GM21367 (cell line): Measurements from ENCODE around the gene RAPGEF4.

Experiments
- ATAC-seq: cut with Tn5 transposase; IDR thresholded peaks from one replicate; pipeline ENCODE4 v1.9.1; 2021; ENCODE audit not compliant: unreplicated experiment

RAPGEF4 gene

DNA sequence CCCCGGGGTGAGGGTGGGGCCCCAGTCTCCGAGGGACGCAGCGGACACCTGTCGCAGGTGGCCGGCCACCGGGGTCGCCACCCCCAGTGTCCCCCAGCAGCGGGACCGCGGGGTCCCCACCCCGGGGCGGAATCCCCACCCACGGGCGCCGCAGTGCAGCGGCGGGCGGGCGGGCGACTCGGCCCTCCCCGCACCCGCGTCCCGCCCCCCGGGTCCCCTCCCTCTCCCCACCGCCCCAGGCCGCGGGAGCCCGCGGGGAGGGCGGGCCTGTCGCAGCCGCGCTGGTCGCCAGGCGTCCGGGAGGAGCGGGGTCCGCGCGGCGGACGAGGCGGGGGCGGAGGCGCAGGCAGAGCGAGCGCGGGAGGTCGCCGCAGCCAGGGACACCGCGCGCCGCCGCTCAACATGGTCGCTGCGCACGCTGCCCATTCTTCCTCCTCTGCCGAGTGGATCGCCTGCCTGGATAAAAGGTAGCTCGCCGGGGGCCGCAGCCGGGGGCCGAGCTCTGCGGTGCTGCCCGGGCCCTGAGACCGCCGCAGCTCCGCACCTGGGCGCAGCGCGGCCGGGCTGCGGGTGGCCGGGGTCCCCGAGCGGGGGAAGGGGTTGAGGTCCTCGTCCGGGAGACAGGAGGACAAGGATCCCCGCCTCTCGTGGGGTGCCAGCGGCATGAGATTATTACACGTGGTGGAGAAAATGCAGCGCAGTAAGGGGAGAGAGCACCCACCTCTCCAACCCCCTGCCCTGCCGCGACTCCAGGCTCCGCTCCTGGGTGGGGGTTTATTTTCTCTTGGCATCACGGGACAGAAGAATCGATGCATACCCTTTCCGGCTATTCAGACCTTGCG lies at the start of gene RAPGEF4:
Gene RAPGEF4 (plus strand): TSS at position 264 of the 842 bp plus-strand sequence. CDS start 139 bp downstream, at position 403.
- no peak for ATAC-seq

DNA sequence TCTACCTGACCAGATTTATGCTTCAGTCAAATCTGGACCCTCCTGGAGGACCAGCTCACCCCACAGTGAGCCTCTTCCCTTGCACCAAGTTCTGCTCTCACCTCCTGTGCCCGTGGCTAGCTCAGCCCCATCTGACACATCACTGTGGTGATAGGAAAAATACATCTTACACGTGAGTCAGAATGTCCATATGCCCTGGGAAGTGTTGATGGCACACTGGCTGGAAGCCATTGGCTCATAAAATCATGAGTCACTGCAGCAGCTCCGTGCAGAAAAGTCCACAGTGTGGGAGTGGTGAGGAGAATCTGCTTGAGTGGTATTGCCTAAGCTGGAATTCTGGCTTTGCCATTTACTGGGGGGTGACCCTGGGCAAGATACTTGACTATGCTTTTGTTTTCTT lies 42.6 kb upstream of the RAPGEF4 start:
- ATAC-seq = no peak

DNA sequence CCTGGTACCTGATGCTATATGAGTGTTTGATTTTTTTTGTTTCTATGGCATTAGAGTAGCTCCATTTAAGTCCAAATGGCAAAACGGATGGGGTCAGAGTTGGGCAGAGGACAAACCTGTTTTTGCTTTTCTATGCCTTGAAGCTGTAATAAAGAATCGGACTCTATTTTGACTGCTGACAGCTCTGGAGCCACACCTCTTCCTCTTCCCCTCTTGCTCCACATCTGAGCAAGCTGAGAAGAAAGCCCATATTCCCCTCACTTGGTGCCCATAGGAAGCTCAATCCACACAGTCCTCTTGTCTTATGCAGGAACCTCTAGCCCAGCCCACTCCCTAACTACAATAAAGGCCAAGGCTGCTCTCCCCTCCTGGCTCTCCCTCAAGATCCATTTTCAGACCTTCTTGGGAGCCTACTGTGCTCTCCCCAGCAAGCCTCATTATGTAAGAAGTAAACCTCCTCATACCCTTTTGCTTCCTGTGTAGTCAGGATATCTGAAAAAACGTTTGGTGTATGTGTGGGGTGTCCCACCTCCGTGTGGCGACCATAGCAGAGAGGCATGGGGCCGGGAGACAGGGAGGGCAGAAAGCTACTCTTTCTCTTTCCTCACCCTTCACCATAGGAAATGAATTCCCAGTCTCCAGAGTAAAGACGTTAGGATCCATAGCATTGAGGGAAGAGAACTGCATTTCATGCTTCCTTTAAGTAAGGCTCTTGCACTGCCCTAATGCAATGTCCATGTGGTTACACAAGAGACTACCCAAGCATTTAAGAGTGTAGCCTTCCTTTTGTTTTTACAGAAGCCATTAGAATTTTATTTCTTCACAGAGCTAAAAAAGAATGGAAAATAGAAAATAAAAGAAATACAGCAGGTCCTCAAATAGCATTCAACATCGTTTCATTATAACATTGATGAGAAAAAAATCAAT lies 41.9 kb upstream of the RAPGEF4 start:
- ATAC-seq = no peak

DNA sequence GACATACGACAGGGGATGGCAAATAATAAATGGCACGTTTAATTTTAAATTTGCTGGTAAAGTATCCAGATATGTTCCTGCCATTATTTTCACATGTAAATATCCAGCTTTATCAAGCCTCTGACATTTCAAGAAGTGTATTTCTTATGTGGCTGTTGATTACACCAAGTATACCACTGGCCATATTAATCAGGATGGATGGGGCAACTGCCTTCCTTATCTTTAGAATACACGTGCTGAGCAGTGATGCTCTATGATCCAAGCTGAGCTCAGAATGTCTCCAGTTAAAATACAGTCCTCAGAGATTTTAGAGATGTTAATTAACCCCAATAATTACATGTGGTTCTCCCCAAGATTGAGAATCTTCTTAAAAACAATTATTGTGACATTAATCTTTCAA lies 38.3 kb upstream of the RAPGEF4 start:
- ATAC-seq = no peak

DNA sequence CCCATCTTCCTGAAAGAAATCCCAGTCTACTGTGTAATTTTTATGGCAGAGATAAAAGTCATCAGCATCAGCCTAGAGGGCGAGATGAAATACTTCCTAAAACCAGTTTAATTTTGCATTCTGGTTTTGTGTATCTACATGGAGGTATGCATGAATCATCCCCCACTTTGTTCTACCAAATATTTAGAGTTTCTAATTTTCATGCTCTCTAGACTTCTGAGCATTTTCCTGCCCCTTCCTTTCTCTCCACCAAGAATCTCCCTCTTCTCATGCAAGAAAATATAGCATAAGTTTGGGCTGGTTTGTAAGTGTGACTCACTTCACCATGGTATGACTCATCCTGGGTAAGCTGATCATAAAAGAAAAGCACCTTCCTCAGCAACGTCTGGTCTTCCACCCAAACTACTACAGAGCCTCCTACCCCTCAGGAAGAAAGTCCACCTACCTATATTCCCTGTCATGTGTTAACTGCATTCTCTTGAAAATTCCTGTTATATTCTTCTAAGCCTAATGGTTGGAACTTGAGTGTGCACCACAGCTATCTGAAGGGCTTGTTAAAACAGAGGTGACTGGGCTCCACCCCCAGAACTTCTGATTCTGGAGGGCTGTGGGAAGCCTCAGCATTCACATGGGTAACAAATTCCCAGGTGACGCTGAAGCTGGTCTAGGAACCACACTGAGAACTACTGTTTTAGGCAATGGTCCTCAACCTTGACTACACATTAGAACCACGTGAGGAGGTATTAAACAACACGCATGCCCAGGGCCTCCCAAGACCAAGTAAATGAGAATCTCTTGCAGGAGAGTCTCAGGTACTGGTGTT lies 37.4 kb upstream of the RAPGEF4 start:
- ATAC-seq = peak; percentile 67

DNA sequence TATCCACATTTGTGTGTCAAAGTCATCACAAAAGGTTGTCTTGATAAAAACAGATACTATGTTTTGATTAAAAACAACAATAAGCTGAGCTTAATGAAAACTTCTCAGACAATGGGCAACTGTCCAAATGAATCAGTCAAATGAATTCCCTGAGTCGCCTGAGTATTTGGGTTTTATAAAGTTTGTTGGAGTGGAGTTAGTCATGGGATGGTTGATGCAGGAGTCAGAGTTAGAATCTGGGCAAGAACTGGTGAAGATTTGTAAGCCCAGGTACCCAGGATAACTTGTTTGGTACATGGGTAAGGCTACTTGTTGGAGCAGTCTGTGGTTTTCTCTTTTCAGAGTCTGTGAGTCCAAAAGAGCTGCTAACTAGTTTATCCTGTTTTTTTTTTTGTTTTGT lies 34.4 kb upstream of the RAPGEF4 start:
- no peak for ATAC-seq

DNA sequence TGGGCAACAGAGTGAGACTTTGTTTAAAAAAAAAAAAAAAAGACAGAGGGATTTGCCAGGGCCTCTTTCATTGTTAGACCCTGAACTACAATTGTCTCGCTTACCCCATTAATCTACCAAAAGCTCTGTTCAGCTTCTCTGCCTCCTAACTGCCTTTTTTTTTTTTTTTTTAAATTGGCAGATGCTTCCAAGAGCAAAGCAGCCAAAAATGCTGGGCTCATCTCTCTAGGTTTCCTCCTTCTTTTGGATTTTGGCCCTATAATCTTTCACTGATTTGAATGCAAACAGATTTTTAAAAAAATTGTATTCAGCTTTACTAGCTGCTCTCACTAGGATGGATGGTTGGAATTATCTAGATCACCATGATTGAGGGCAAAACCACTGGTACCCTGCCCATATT lies 33.2 kb upstream of the RAPGEF4 start:
- ATAC-seq = no peak

DNA sequence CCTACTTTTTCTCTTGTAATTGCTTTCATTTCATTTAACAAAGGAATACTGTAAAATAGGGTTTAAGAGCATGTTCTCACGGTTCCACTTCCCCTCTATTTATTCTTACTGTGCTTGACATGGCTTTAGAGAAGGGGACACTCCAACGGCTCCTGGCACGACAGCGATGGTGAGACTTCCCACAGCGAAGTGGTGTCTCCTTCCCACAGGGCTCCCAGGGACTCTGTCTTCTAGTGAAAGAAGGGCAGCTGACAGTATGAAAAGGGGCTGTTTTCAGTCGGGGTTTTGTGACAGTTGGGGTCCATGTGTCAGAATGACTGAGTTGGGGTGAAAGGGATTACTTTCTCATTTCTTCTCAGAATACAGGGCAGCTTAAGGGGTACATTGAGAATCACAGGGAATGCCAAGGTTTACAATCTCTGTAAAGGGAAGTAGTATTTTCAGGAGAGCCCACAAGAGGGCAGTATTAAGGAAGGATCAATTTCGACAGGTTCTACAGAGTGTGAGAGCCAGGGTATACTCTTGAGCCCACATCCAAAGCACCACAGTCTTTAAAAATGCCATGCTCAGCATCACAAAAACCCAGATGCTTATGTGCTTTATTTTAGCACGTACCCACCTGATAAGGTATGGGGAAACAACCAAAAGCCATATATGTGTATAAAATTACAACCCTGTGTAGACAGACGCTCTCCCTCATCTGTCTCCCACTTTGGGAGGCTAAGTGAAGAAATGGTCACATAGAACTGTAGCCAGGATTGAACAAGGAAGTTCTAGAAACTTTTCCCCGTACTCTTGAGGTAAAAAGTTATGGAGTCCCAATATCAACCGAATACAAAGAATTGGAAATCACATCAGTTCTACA lies 31.3 kb upstream of the RAPGEF4 start:
- no peak for ATAC-seq

DNA sequence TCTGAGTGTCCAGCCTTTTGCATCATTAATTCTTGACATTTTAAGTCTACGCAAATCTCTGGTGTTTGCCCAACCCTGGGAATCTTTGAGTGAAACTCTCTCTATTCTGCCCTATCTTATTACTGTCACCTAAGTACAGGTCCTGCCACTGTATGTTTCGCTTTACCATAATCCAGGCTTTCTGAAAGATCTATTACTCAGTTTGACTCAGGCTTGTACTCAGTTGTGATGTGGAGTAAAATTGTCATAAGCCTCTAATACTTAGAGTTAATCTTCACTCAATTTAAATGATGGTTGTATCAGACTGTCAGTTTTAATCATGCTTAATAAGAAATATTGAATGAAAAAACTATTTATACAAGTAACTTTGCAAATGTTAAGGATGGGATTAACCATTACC lies 30.3 kb upstream of the RAPGEF4 start:
- no peak for ATAC-seq

DNA sequence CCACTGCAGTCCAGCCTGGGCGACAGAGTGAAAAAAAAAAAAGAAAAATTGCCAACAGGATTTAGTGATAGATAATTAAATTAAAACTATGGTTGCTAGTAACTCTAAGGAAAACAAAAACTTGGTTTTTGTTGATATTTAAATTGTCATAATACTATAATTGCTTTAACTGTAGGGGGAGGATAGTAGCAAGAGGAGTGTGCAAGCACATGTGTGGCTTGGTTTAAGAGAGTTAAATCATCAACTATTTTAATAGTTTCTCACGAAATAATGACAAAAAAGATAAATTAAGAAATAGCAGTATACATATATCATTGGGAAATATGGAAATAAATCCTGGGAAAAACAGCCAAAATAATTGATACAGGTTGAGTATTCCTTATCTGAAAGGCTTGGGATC lies 27.4 kb upstream of the RAPGEF4 start:
- ATAC-seq = no peak

DNA sequence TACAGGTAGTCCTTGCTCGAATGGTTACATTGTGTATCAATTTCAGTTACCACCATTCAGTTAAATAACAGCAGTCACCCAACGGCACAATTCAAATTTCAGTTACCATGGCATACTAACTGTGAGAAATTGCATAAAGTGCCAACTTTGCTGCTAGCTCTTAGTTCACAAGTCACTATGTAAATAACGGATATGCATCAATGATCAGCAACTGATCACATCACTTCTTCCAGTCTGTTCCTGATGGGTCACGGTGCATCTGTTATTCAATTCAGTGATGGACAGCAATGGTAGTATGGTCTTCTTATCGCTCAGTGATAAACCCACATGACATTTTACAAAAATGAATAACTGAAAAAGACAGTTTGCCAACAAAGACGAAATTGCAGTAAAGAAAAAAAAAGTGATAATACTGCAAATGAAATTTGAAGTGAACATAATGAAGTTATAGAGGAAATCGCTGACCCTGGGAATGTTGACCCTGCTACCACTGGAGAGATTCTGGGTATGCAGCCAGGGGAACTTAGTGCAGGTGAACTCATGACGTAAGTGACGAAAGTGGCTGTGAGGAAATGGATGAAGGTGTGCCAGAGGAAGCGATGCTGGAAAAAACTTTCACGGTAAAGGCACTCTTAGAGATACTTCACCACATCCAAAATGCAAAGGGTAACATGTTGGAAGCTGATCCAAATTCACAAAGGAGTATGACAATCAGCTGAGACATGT lies 25.9 kb upstream of the RAPGEF4 start:
- ATAC-seq = no peak

DNA sequence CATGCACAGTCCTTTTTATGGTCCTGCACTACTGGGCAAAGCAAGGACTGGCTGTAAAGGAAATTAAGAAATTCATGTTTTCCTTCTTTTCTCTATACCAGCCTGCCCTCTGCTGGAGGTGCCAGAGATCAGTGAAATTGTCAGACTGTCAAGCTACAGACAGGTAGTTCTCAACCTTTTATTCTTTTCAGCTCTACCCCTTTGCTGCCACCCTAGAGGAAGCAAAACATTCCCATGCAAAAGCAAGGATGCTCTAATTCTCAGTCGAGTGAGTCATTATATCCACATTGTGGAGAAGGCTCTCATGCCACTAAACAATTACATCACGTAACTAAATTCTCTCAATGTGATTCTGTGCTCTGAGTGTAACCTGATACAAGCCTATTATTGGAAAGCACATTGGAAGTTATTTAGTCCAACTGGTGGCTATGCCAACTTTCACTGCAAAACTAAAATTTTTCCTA lies 25.0 kb upstream of the RAPGEF4 start:
- no peak for ATAC-seq

DNA sequence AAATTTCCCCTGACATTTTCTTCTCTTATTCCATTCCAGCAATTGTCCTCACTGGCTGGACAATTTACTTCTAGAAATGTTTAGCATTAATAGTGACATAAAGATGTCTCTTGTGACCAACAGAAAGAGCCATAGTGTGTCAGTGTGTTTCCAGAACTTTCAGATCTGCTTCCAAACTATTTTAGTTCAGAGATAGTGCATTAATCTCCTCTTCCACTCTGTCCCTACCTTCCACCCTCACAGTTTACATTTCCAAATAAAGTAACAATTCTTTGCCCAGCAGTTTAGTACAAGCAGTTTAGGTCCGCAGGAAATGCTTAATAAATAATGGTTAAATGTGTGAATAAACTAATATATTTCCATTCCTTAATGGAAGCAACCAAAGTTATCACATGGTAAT lies 24.5 kb upstream of the RAPGEF4 start:
- no peak for ATAC-seq

DNA sequence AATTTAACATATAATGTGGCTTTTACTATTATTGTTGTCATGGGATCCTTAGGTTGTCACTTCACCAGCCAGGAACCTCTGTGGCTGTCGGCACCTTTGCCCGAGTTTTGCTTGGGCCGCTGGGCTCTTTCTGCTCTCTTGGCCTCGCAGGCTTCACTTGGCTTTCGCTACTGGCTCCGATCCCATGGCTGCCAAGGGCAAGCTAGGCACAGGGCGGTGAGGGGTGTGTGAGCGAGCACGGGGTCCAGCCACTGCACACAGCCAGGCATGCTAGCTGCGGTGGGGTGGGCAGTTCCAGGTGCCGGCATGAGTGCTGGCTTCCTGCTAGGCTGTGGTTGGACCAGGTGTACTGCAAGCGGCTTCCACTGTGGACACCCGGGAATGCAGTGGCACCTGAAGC lies 23.4 kb upstream of the RAPGEF4 start:
- ATAC-seq = no peak

DNA sequence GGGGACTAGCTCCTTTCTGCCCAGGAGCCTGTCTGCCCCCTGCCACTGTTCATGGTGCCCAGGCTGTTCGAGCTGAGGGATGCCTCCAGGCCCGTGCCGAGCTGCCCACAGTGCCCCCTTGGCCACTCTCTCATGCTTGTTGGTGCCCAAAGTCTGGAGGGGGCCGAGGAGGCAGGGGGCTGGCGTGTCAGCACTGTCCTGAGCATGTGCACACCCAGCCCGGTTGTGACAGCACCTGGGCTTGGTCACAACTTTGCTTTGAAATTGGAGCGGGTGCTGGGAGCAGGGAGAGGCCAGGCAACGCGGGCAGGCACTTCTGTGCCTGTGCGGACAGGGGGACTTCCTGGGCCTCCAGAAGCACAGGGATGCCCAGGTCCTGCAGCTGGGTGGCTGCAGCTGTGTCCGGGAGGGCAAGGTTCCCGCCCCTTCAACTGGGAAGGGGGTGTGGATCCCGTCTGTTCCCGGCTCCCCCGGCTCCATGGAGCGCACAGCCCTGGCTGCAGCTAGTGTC lies 22.2 kb upstream of the RAPGEF4 start:
- no peak for ATAC-seq

DNA sequence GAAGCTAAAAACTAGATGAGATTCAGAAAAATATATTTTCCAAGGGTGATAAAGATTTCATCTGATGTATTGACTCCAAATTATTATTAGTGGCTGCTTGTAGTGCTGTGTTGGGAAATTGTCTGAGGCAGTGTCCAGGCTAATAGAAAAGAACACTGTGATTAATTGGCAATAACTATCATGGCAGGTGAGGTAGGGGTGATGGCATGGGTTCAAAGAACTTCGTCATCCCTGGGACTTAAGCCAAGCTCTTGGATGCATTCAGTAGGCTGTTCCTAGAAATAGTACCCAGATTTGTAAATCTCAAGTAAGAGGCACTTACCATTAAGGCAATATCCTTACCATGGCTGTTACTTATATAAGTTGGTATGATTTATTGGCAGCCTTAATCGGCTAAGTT lies 13.2 kb upstream of the RAPGEF4 start:
- no peak for ATAC-seq

DNA sequence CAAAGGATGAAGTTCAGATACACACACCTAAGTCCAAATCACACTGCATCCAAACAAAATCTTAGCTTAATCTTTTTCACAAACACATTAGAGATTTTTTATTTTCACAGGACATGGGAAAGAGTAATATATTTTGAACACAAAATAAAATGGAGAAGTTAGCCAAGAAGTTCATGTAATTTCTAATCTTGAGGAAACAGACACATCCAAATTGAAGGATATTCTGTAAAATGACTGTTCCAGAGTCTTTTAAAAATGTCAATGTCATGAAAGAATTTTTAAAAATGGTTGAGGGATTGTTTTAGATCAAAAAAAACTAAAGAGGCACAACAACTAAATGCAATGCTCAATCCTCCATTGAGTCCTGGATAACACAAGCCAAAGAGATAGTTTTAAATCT lies 12.4 kb upstream of the RAPGEF4 start:
- ATAC-seq = no peak

DNA sequence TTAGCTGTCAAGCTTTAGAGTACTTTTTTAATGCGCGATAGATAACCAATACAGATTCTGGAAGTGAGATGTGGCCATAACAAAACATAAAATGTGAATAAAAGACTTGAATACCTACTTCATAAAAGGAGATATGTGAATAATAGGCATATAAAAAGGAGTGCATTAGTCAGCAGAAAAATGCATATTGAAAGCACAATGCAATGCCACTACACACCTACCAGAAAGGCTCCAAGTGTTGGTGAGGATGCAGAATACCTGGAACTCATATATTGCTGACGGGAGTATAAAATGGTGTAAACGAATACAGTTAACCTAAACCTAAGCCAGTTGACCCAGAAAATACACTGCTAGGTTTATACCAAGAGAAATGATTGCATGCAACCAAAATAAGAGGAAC lies 10.9 kb upstream of the RAPGEF4 start:
- no peak for ATAC-seq

DNA sequence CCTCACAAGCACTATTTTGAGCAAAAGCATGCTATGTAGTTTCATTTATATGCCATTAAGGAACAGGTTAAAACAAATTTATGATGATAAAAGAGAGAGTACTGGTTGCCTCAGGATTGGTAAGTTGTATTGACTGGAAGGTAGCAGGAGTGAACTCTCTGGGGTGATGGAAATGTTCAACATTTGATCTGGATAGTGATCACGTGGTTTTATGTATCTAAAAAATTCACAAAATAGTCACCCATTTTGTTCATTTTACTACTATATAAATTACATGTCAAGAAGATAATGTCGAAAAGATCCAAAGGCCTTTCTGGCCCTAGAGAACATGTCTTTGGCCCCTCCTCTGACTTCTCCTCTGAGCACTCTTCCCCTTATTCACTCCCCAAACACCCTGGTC lies 10.4 kb upstream of the RAPGEF4 start:
- ATAC-seq = no peak
